Endothelial cell of umbilical vein (primary cell): ENCODE measurements around the gene SMC5.

Experiments
- POLR2A ChIP-seq: IDR thresholded peaks from 2 replicates; pipeline ENCODE4 v1.6.1; 2012; ENCODE audit warnings: low read depth, mild to moderate bottlenecking, control low read depth, low read length
- TF ChIP-seq, protein P1 (sequence below), 2 donors: IDR thresholded peaks; 1 replicate in 1 of 2; 2 replicates in 1 of 2; pipeline ENCODE4 v1.5.1; 2011; ENCODE audit warnings: low read length in 2 of 2, mild to moderate bottlenecking in 2 of 2, moderate library complexity in 2 of 2, control low read depth in 1 of 2, inconsistent platforms in 1 of 2, low read depth in 1 of 2; ENCODE audit not compliant: insufficient read depth in 1 of 2; ENCODE audit errors: extremely low read depth in 1 of 2

DNA sequence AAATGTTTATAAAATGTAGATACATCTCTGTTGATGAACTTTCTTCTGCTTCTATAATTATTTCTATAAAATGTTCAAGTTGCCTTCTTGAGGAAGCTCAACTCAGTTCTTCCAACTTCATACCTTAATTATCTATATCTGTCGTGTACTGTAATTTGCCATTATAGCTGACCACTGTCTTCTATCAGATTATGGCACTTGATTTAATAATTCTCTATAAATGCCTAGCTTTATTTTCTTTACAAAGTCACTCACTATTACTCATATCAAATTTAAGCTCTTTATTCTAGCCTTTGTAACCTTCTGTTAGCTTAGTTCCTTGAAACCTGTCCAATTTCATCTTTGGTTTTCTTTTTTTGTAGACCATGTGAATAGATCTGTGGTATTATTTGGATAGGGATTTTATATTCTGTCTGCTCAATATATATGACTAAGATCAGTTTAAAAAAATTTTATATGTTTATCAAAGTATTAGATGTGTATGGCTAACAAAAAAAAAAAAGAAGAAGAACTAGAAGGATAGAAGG lies 39.5 kb downstream of the SMC5 start:
- TF ChIP-seq, protein P1, sequence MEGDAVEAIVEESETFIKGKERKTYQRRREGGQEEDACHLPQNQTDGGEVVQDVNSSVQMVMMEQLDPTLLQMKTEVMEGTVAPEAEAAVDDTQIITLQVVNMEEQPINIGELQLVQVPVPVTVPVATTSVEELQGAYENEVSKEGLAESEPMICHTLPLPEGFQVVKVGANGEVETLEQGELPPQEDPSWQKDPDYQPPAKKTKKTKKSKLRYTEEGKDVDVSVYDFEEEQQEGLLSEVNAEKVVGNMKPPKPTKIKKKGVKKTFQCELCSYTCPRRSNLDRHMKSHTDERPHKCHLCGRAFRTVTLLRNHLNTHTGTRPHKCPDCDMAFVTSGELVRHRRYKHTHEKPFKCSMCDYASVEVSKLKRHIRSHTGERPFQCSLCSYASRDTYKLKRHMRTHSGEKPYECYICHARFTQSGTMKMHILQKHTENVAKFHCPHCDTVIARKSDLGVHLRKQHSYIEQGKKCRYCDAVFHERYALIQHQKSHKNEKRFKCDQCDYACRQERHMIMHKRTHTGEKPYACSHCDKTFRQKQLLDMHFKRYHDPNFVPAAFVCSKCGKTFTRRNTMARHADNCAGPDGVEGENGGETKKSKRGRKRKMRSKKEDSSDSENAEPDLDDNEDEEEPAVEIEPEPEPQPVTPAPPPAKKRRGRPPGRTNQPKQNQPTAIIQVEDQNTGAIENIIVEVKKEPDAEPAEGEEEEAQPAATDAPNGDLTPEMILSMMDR (IDR thresholded peaks at IDR 0.05; ENCODE audit: extremely low read depth in 1 of 2, insufficient read depth in 1 of 2, low read depth in 1 of 2, low read length in 2 of 2), result no peak
- TF ChIP-seq POLR2A, result no peak
